ENCODE measurements around the gene ANKRD39. TPM values are rescaled to one million over a fixed set of nuclear protein-coding genes. Genes with fewer than 3 reads are reported as not detected.
"Not testable (repeated sequence)": the region's sequence is repeated elsewhere in the genome, so short reads cannot be mapped to it uniquely, and the experiment has no call there.

The ANKRD39 gene
- total RNA-seq, 1 experiment from 2014 or later: 11.1 TPM

DNA sequence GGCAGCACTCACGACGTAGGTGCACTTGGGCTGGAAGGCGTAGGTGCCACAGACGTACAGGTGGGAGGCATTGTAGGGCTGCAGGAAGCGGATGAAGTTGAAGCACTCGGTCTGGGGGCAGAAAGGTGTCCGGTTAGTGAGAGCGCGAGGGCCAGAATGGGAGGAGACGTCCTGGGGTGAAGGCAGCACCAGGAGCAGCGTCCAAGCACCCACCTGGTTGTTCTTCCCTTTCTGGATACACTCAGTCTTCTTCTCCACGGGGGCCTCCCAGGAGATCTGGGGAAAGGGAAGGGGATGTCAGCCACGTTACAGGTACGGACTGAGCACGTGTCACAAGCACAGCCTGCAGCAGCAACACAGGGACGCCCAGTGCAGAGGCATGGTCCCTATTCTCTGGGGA is 7.8 kb upstream of the ANKRD39 start:
- Histone ChIP-seq H3K36me3 (ENCODE audit: insufficient read depth, low read length) (no peaks in the 10 kb centered on the region), H3K4me3 (ENCODE audit: low read length) (no peak overlapping the region), H3K9me2 (replicated peaks; ENCODE audit: insufficient read depth, low read length) (no peaks in the 10 kb centered on the region), H3K27me3 (ENCODE audit: low read length) (no peaks in the 10 kb centered on the region), H3K27ac (ENCODE audit: low read length) (no peak overlapping the region), H3K4me1 (ENCODE audit: low read length) (peaks cover 11% of the 10 kb centered on the region), H4K20me1 (ENCODE audit: insufficient read depth, low read depth, low read length) (no peaks in the 10 kb centered on the region), H3K4me2 (ENCODE audit: low read depth, low read length, poor library complexity, severe bottlenecking) (no peak overlapping the region), H2AFZ (ENCODE audit: low read length) (no peak overlapping the region), H3K9ac (ENCODE audit: low read length) (no peak overlapping the region), H3K9me3 (ENCODE audit: low read length) (no peaks in the 10 kb centered on the region), H3K79me2 (ENCODE audit: low read length) (no peaks in the 10 kb centered on the region)
- no peak for DNase-seq

DNA sequence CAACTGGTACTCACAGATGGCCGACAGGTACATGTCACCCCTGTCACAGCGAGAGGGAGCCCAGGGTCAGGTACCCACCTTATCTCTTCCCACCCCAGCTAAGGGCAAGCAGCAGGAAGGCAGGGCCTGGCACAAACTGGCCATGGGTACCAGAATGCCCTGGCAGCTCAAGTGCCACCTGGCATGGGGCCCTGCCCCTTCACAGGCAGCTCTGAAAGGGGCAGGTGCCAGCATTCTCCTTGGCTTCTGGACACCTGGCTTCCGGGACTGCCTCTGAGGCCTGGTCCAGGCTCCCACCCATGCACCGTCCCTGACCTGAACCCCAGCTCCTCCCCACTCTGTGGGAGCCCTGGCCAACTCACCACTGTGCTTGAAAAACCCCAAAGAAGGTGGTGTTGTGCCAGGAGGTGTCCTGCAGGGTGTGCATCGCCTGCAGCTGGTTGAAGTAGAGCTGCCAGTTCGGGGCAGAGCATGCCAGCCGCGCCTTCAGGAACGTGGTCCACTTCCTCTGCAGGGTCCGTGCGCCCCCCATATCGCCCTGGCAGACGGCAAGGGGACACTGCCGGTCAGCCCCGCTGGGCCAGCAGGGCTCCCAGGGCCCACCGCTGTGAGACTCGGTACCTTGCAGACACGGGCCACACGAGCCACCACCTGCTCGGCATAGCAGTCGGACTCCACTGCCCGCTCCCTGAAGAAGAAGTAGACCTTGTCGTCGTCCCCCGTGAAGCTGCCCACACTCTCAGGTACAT is 6.7 kb upstream of the ANKRD39 start:
- H3K4me2 ChIP-seq (ENCODE audit: low read depth, low read length, poor library complexity, severe bottlenecking): no peak overlapping the region
- H3K79me2 ChIP-seq (ENCODE audit: low read length): no peaks in the 10 kb centered on the region
- no peak overlapping the region for H2AFZ ChIP-seq (ENCODE audit: low read length)
- no peaks in the 10 kb centered on the region for H3K36me3 ChIP-seq (ENCODE audit: insufficient read depth, low read length)
- no peaks in the 10 kb centered on the region for H3K27me3 ChIP-seq (ENCODE audit: low read length)
- H3K9ac ChIP-seq (ENCODE audit: low read length): no peak overlapping the region
- no peaks in the 10 kb centered on the region for H4K20me1 ChIP-seq (ENCODE audit: insufficient read depth, low read depth, low read length)
- no peaks in the 10 kb centered on the region for H3K9me2 ChIP-seq (replicated peaks; ENCODE audit: insufficient read depth, low read length)
- H3K4me1 ChIP-seq (ENCODE audit: low read length): peaks cover 11% of the 10 kb centered on the region
- DNase-seq: no peak
- H3K4me3 ChIP-seq (ENCODE audit: low read length): no peak overlapping the region
- no peaks in the 10 kb centered on the region for H3K9me3 ChIP-seq (ENCODE audit: low read length)
- no peak overlapping the region for H3K27ac ChIP-seq (ENCODE audit: low read length)

DNA sequence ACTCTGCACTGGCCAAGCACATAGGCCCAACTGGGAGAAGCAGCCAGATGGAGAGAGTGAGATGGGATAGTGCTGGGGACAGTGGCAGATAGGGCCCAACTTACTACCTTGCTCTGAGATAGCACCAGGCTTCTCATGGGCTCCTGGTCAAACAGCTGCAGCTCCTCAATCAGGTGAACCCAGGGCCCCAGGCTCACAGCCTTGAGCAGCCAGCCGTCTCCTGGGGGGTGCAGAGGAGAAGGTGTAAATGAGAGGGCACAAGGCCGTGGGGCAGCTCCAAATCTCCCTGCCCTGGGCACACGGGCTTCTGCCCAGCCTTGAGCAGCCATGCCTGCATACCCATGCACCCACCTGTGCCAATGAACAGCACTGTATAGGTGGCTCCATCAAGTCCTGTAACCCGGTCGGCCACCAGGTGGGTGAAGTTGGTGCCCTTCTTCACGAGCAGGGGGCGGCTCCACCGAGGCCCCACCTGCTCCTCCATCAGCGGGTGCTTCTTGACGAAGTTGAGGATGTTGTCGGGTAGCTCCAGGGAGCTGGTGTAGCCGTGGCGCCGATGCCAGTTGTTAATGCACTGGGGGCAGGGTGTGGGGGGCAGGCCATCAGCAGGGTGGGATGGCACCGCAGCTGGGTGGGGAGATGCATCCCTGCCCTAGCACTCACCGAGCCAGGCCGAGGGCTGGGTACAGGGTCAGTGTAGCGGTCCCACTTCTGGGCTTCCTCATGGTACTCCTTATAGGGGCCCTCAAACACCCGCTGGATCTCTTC is 5.9 kb upstream of the ANKRD39 start:
- Histone ChIP-seq H3K27me3 (ENCODE audit: low read length) (no peaks in the 10 kb centered on the region), H3K4me1 (ENCODE audit: low read length) (peaks cover 11% of the 10 kb centered on the region), H3K4me2 (ENCODE audit: low read depth, low read length, poor library complexity, severe bottlenecking) (no peak overlapping the region), H2AFZ (ENCODE audit: low read length) (no peak overlapping the region), H3K36me3 (ENCODE audit: insufficient read depth, low read length) (no peaks in the 10 kb centered on the region), H3K9ac (ENCODE audit: low read length) (no peak overlapping the region), H4K20me1 (ENCODE audit: insufficient read depth, low read depth, low read length) (no peaks in the 10 kb centered on the region), H3K79me2 (ENCODE audit: low read length) (no peaks in the 10 kb centered on the region), H3K4me3 (ENCODE audit: low read length) (no peak overlapping the region), H3K9me3 (ENCODE audit: low read length) (no peaks in the 10 kb centered on the region), H3K9me2 (replicated peaks; ENCODE audit: insufficient read depth, low read length) (no peaks in the 10 kb centered on the region), H3K27ac (ENCODE audit: low read length) (no peak overlapping the region)
- DNase-seq: no peak

DNA sequence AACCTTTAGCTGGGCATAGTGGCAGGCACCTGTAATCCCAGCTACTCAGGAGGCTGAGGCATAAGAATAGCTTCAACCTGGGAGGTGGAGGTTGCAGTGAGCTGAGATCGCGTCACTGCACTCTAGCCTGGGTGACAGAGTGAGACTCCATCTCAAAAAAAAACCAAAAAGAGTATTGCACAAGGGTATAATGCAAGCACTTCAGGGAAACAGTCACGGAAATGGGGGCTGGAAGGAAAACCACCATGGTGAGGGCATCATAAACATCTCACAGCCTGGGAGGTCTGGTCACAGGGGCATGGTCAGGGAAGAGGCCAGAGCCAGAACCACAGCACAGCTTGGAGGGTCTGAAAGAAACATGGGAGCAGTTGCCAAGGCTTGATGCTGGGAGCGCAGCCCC is 5.2 kb upstream of the ANKRD39 start:
- not testable (repeated sequence) for H3K4me3 ChIP-seq (ENCODE audit: low read length); H3K9me3 ChIP-seq (ENCODE audit: low read length); DNase-seq; H4K20me1 ChIP-seq (ENCODE audit: insufficient read depth, low read depth, low read length); H3K36me3 ChIP-seq (ENCODE audit: insufficient read depth, low read length); H3K9ac ChIP-seq (ENCODE audit: low read length); H3K79me2 ChIP-seq (ENCODE audit: low read length); H3K9me2 ChIP-seq (replicated peaks; ENCODE audit: insufficient read depth, low read length); H3K27me3 ChIP-seq (ENCODE audit: low read length); H3K27ac ChIP-seq (ENCODE audit: low read length); H2AFZ ChIP-seq (ENCODE audit: low read length); H3K4me2 ChIP-seq (ENCODE audit: low read depth, low read length, poor library complexity, severe bottlenecking)
- H3K4me1 ChIP-seq (ENCODE audit: low read length): peaks cover 14% of the 10 kb centered on the region

DNA sequence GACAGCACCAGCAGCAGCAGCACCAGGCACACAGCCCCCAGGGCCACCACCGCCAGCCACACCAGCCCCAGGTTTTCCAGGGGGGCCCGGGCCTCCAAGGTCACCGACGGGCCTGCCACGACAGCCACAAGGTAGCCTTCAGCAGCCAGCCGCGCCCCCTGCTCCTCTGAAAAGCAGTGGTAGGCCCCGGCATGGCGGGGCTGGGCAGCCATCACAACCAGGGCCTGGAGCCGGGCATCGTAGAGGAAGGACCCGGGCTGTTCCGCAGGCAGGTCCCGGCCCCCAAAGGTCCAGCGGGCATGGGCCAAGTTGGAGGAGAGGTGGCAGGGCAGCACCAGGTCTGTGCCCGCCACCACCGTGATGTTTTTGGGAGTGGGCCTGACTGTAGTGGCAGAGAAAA is 3.3 kb upstream of the ANKRD39 start:
- Histone ChIP-seq H3K79me2 (ENCODE audit: low read length) (peaks cover 17% of the 10 kb centered on the region), H2AFZ (ENCODE audit: low read length) (no peak overlapping the region), H3K27ac (ENCODE audit: low read length) (no peak overlapping the region), H3K9ac (ENCODE audit: low read length) (no peak overlapping the region), H3K4me1 (ENCODE audit: low read length) (peaks cover 15% of the 10 kb centered on the region), H3K27me3 (ENCODE audit: low read length) (no peaks in the 10 kb centered on the region), H3K4me2 (ENCODE audit: low read depth, low read length, poor library complexity, severe bottlenecking) (no peak overlapping the region), H3K4me3 (ENCODE audit: low read length) (no peak overlapping the region), H3K9me3 (ENCODE audit: low read length) (no peaks in the 10 kb centered on the region), H4K20me1 (ENCODE audit: insufficient read depth, low read depth, low read length) (no peaks in the 10 kb centered on the region), H3K9me2 (replicated peaks; ENCODE audit: insufficient read depth, low read length) (no peaks in the 10 kb centered on the region), H3K36me3 (ENCODE audit: insufficient read depth, low read length) (no peaks in the 10 kb centered on the region)
- DNase-seq: no peak

DNA sequence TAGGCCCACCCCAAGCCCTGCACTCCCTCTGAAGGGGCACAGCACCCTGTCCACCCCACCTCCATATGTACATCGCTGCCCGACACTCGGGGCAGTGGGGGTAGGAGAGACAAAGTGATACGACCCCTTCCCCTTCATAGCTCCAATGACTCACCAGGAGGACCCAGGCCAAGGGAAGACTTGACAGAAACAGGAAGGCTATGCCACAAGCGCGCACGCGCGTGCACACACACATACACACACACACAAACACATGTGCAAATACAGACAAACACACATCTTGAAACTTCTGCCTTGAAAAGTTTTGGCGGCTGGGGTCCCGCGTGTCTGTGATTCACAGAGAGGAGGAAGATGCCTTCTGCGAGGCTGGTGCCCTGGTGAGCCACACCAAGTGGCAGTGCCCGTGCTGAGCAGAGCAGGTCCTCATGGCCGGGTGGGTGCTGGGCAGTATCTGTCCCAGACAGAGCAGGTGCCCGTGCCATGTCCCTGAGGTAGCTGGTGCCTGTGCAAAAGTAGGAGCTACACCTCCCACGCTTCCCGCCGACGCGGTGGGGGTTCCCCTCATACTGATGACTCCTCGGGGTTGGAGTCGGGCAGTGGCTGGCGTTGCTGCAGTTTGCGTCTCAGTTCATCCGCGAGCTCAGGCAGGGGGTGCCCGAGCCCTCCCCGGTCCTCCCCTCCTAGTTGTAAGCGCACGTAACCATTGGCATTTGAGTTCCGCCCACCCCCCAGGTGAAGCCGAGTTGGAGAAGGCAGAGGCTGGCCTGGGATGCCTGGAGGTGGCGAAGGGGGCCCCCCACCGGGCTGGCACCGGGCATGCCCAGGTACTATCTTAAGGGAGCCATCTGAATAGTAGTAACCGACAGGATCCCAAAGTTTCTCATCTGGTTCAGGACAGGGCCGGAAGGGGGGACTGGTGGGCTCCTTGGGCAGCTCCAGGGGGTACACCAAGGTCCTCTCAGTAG is 2.5 kb upstream of the ANKRD39 start:
- Histone ChIP-seq H3K27ac (ENCODE audit: low read length) (no peak overlapping the region), H3K4me1 (ENCODE audit: low read length) (peaks cover 17% of the 10 kb centered on the region), H3K27me3 (ENCODE audit: low read length) (no peaks in the 10 kb centered on the region), H2AFZ (ENCODE audit: low read length) (no peak overlapping the region), H3K79me2 (ENCODE audit: low read length) (peaks cover 23% of the 10 kb centered on the region), H3K36me3 (ENCODE audit: insufficient read depth, low read length) (no peaks in the 10 kb centered on the region), H3K4me3 (ENCODE audit: low read length) (no peak overlapping the region), H3K9me2 (replicated peaks; ENCODE audit: insufficient read depth, low read length) (no peaks in the 10 kb centered on the region), H3K9ac (ENCODE audit: low read length) (no peak overlapping the region), H3K9me3 (ENCODE audit: low read length) (no peaks in the 10 kb centered on the region), H3K4me2 (ENCODE audit: low read depth, low read length, poor library complexity, severe bottlenecking) (no peak overlapping the region), H4K20me1 (ENCODE audit: insufficient read depth, low read depth, low read length) (no peaks in the 10 kb centered on the region)
- DNase-seq: no peak

DNA sequence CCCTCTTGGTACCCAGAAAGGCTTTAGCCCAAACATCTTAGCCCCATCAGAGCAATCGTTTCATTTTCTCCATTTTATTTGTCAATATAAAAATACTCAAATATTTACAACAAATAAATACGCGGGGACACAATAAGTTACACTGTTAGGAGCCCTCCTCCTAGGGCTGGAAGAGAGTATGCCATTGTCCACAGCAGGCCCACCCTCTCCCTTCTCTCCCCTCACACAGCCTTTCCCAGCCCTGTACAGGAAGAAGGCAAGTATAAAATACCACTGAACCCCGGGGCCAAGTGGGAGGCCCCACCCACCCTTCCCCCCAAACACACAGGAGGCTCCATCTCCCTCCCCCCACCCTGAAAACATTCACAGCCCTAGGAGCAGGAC is 1.9 kb upstream of the ANKRD39 start:
- H3K79me2 ChIP-seq (ENCODE audit: low read length): peaks cover 29% of the 10 kb centered on the region
- H3K36me3 ChIP-seq (ENCODE audit: insufficient read depth, low read length): no peaks in the 10 kb centered on the region
- no peaks in the 10 kb centered on the region for H3K27me3 ChIP-seq (ENCODE audit: low read length)
- no peak overlapping the region for H3K4me3 ChIP-seq (ENCODE audit: low read length)
- no peaks in the 10 kb centered on the region for H3K9me2 ChIP-seq (replicated peaks; ENCODE audit: insufficient read depth, low read length)
- H4K20me1 ChIP-seq (ENCODE audit: insufficient read depth, low read depth, low read length): no peaks in the 10 kb centered on the region
- H2AFZ ChIP-seq (ENCODE audit: low read length): no peak overlapping the region
- no peak overlapping the region for H3K27ac ChIP-seq (ENCODE audit: low read length)
- peaks cover 17% of the 10 kb centered on the region for H3K4me1 ChIP-seq (ENCODE audit: low read length)
- H3K9ac ChIP-seq (ENCODE audit: low read length): no peak overlapping the region
- no peak overlapping the region for H3K4me2 ChIP-seq (ENCODE audit: low read depth, low read length, poor library complexity, severe bottlenecking)
- H3K9me3 ChIP-seq (ENCODE audit: low read length): no peaks in the 10 kb centered on the region
- DNase-seq: no peak

Data from Karpas-422 (cell line).